Chondrocyte (in vitro differentiated cells): ENCODE measurements around the gene RRAS2. TPM values are rescaled to one million over a fixed set of nuclear protein-coding genes. Genes with fewer than 3 reads are reported as not detected.

Experiments used
- DNase-seq: peaks from one replicate; pipeline ENCODE4 v3.0.0; 2021; ENCODE audit warnings: mixed read lengths, low spot score
- H3K27ac Mint-ChIP-seq: one replicate; pipeline ENCODE4 v1.8.0; 2021; ENCODE audit warnings: mild to moderate bottlenecking, moderate library complexity, mixed read lengths; ENCODE audit not compliant: unreplicated experiment
- H3K27me3 Mint-ChIP-seq: 2 replicates; pipeline ENCODE4 v1.8.0; 2021; ENCODE audit warnings: low read depth, mixed read lengths
- H3K36me3 Mint-ChIP-seq: 2 replicates; pipeline ENCODE4 v1.8.0; 2021; ENCODE audit warnings: low read depth, mixed read lengths
- H3K4me1 Mint-ChIP-seq: 2 replicates; pipeline ENCODE4 v1.8.0; 2021; ENCODE audit warnings: low read depth, mild to moderate bottlenecking, mixed read lengths
- H3K4me3 Mint-ChIP-seq: one replicate; pipeline ENCODE4 v1.8.0; 2021; ENCODE audit warnings: mild to moderate bottlenecking, moderate library complexity, mixed read lengths; ENCODE audit not compliant: unreplicated experiment
- H3K9me3 Mint-ChIP-seq: 2 replicates; pipeline ENCODE4 v1.8.0; 2021; ENCODE audit warnings: low read depth, mixed read lengths
- total RNA-seq: library from RNA; stranded (reverse); gene quantifications from 3 replicates; pipeline ENCODE4 v1.2.1, GENCODE V29; 2021
- TF ChIP-seq, protein P1 (sequence below): fragments of 200-600 bp; sonication (generic); IDR thresholded peaks from 2 replicates; pipeline ENCODE4 v1.5.0; 2021; ENCODE audit warnings: antibody characterized with exemption, mild to moderate bottlenecking, moderate library complexity

RRAS2 gene
- total RNA-seq, 1 donor from 2014 or later = 74.1 TPM

DNA sequence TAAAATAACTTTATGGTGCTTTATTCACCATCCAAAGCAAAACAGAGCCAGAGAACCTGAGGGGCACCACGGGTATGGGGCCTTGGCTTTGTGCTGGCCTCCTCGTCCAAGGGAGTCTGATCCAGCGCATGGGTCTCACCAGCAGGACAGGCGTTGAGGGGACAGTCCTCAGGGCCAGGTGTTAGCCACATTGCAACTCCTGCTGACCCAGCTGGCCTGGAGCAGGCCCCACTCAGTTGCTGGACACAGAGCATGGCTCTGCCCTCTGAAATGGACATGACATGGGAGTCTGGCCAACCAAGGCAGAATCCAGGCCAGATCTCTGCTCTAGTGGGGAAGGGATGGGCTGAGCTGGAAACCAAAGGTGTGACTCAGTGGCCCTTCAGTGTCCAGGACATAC, 116.2 kb downstream of the RRAS2 start:
- Mint-ChIP-seq H3K27ac (no peak overlapping the region), H3K4me3 (no peak overlapping the region), H3K27me3 (peaks cover 50% of the 10 kb centered on the region), H3K4me1 (no peaks in the 10 kb centered on the region), H3K9me3 (no peaks in the 10 kb centered on the region), H3K36me3 (no peaks in the 10 kb centered on the region)
- TF ChIP-seq, protein P1, sequence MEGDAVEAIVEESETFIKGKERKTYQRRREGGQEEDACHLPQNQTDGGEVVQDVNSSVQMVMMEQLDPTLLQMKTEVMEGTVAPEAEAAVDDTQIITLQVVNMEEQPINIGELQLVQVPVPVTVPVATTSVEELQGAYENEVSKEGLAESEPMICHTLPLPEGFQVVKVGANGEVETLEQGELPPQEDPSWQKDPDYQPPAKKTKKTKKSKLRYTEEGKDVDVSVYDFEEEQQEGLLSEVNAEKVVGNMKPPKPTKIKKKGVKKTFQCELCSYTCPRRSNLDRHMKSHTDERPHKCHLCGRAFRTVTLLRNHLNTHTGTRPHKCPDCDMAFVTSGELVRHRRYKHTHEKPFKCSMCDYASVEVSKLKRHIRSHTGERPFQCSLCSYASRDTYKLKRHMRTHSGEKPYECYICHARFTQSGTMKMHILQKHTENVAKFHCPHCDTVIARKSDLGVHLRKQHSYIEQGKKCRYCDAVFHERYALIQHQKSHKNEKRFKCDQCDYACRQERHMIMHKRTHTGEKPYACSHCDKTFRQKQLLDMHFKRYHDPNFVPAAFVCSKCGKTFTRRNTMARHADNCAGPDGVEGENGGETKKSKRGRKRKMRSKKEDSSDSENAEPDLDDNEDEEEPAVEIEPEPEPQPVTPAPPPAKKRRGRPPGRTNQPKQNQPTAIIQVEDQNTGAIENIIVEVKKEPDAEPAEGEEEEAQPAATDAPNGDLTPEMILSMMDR = no peak
- DNase-seq = no peak

DNA sequence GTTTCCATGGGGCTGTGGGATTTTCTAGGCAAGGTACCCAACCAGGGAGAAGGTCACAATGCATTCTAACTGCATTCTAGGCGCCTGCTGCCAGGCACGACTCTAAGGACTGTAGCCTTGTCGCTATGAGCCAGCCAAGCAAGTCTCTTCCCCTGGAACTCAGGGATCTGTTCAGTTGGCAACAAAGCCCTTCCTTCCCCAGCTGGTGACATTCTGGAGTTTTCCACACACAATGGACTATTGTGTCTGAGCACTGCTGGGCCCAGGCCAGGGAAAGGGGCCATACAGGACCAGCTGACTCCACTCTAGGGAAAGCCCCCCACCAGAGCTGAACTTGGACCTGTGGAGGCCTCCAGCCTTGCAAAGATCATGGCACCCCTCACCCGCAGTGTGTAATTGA, 116.8 kb downstream of the RRAS2 start:
- no peaks in the 10 kb centered on the region for H3K4me1 Mint-ChIP-seq
- no peaks in the 10 kb centered on the region for H3K9me3 Mint-ChIP-seq
- H3K27ac Mint-ChIP-seq = no peak overlapping the region
- TF ChIP-seq, protein P1 = no peak
- H3K4me3 Mint-ChIP-seq = no peak overlapping the region
- H3K36me3 Mint-ChIP-seq = no peaks in the 10 kb centered on the region
- DNase-seq = no peak
- peaks cover 47% of the 10 kb centered on the region for H3K27me3 Mint-ChIP-seq

DNA sequence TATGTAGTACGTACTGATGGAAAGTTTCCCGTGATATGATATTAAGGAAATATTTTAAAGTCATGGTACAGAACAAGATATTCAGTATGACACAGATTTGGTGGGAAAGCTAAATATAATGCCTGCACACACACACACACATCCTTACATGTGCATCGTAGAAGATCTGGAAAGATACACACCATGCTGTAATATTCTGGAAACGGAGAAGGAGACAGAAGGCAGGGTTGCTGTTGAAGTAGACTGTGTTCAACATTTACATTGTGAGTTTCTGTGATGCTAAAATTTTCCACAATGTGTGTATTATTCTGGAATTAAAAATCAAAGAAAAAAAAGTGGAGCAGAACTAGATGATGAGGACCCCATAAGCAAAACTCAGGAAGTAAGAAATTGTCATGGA, 118.0 kb downstream of the RRAS2 start:
- no peaks in the 10 kb centered on the region for H3K9me3 Mint-ChIP-seq
- H3K4me1 Mint-ChIP-seq = no peaks in the 10 kb centered on the region
- H3K36me3 Mint-ChIP-seq = no peaks in the 10 kb centered on the region
- DNase-seq = no peak
- H3K27me3 Mint-ChIP-seq = peaks cover 52% of the 10 kb centered on the region
- TF ChIP-seq, protein P1 = no peak
- H3K27ac Mint-ChIP-seq = no peak overlapping the region
- H3K4me3 Mint-ChIP-seq = no peak overlapping the region

DNA sequence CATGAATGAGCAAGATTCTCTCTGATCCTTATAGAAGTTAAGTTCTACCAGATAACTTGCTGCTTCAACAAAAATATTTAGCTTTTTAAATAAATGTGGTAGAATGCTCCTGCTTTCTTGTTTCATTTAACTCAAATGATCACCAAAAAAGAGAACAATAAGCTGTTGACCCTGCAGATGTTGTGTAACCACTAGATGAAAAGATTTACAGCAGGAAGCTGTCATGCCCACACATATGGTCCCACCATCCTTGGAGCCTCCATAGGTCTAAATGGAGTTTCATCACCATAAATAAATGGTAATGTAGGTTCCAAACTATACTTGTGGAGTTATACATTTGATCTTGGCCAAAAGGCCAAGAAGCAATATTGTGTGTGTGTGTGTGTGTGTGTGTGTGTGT, 118.8 kb downstream of the RRAS2 start:
- peaks cover 56% of the 10 kb centered on the region for H3K27me3 Mint-ChIP-seq
- H3K4me3 Mint-ChIP-seq = no peak overlapping the region
- no peak overlapping the region for H3K27ac Mint-ChIP-seq
- no peaks in the 10 kb centered on the region for H3K36me3 Mint-ChIP-seq
- TF ChIP-seq, protein P1 = no peak
- H3K4me1 Mint-ChIP-seq = no peaks in the 10 kb centered on the region
- no peak for DNase-seq
- no peaks in the 10 kb centered on the region for H3K9me3 Mint-ChIP-seq

DNA sequence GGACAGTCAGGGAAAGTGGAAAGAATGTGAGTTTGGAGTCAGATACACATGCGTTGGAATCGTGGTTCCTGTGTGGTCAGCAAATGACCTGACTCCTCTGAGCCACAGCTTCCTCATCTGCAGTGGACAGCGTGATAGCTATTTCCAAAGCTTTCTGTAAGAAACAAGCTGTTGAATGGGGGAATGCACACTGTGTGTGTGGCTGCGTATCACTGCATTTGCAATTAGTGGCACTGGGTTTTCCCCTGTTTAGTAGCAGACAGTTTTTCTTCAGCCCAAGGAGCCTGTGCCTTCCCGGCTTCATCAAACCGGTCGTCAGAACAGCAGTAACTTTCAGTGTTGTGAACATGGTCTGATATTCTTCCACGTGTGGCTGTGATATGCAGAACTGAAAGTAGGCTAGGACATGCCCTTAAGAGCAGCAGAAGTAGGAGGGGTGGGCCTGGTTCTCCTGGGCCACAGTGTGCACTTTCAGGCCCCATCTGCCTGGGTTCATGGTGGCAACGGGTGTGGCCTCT, 121.5 kb downstream of the RRAS2 start:
- Mint-ChIP-seq H3K27ac (no peak overlapping the region), H3K9me3 (no peaks in the 10 kb centered on the region), H3K4me3 (no peak overlapping the region), H3K4me1 (no peaks in the 10 kb centered on the region), H3K27me3 (peaks cover 60% of the 10 kb centered on the region), H3K36me3 (no peaks in the 10 kb centered on the region)
- TF ChIP-seq, protein P1 = no peak
- no peak for DNase-seq
